ENCODE results near the gene HBS1L.

The HBS1L gene

DNA sequence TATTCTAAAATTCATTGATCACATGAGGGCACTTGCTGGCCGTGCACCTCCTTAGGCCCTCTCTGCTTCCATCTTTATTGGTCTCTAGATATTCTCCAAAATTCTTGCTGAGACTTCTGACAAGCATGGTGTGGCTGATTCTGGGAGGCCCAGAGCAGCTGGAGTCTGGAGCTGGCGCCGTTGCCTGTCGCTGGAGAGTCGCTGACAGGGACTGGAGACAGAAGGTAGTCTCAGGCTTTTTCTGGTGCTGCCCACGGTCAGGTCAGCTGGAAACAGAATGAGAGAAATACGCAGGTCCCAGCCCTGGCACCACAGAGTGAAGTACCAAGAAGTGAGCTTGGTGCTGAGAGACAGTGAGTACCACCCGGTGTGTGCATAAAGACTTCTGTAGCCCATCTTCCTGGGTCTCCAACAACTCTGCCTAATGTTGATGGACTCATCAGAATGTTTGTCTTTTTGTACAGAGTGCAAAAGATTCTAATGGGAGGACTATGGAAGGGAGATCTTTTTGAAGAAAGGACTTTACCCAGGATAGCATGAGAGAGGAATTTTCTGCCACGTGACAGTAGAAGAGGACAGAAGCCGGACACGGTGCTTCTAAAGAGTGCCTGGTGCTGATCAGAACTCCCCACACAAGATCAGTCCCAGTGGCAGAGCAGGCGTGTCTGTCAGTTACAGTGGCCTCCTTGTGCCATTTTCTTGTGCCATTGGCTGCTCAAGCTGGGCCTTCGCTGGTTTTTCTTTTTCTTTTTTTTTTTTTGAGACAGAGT, 102.9 kb downstream of the HBS1L start:
- no peak for DNase-seq
- no peak for TF ChIP-seq POLR2A (IDR thresholded peaks at IDR 0.05; ENCODE audit: low read length)
- TF ChIP-seq GATA1 (IDR thresholded peaks at IDR 0.05; ENCODE audit: low read depth, low read length), result no peak

GRCh38 chr6:134950482-134950881, 104.1 kb downstream of the HBS1L start:
- no peak for TF ChIP-seq GATA1 (IDR thresholded peaks at IDR 0.05; ENCODE audit: low read depth, low read length)
- no peak for TF ChIP-seq POLR2A (IDR thresholded peaks at IDR 0.05; ENCODE audit: low read length)
- DNase-seq, result no peak

GRCh38 chr6:134949927-134950326, 104.7 kb downstream of the HBS1L start, which contains the start of gene ALDH8A1:
TSS of gene ALDH8A1 (minus strand) at chr6:134950101. CDS start at chr6:134950053, 48 bp downstream.
- no peak for TF ChIP-seq POLR2A (IDR thresholded peaks at IDR 0.05; ENCODE audit: low read length)

GRCh38 chr6:134948691-134949090, 105.9 kb downstream of the HBS1L start:
- no peak for DNase-seq
- TF ChIP-seq GATA1 (IDR thresholded peaks at IDR 0.05; ENCODE audit: low read depth, low read length) (no peak), POLR2A (IDR thresholded peaks at IDR 0.05; ENCODE audit: low read length) (no peak)

More at GRCh38 chr6:134949927-134950326, 104.7 kb downstream of the HBS1L start, which contains the start of gene ALDH8A1:
- no peak for DNase-seq

- no peak for TF ChIP-seq GATA1 (IDR thresholded peaks at IDR 0.05; ENCODE audit: low read depth, low read length)
- TF ChIP-seq POLR2A (IDR thresholded peaks at IDR 0.05; ENCODE audit: low read length), result no peak
These were observed 106.5 kb downstream of the HBS1L start for GRCh38 chr6:134948142-134948541.

DNA sequence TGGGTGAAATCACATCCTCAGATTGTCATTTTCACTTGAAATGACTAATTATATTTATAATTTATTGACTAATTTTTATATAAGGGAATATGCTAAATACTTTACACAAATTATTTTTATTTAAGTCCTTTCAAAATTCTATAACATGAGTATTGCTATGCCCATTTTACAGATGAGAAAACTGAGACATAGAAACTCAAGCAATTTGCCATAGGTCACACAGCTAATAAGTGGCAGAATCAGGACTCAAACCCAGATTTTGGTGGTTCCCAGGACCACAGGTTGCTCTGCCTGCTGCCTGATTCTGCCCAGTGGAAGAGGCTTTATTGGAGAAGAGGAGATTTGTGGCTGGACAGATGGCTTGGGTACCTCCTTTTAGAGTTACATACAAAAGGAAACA, 109.6 kb downstream of the HBS1L start:
- TF ChIP-seq POLR2A (IDR thresholded peaks at IDR 0.05; ENCODE audit: low read length) (no peak), GATA1 (IDR thresholded peaks at IDR 0.05; ENCODE audit: low read depth, low read length) (no peak)
- no peak for DNase-seq

More at GRCh38 chr6:134948142-134948541, 106.5 kb downstream of the HBS1L start:
- DNase-seq, result no peak

DNA sequence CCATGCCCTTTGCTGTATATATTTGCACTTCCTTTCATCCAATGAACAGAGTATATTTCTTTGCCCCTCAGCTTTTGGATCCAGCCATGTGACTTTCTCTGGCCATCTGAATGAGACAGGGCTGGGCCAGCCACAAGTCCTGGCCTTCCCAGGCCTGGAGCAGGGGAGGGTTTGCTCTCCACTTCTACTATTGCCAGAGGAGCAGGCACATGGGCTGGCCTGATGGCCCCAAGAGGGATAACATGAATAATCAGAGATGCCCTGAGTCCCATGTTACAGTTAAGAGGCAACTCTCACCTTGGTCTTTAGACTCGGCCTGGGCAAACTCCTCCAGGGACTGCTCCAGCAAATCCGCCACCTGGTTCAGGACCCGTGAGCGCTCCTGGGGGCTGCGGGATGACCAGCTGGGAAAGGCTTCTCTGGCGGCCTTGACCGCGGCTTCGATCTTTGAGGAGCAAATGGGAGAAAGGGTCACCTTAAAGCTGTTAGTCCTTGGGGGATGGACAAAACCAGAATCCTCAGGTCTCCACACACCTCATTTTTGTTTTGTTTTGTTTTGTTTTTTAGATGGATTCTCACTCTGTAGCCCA, 111.0 kb downstream of the HBS1L start:
- no peak for TF ChIP-seq GATA1 (IDR thresholded peaks at IDR 0.05; ENCODE audit: low read depth, low read length)
- TF ChIP-seq POLR2A (IDR thresholded peaks at IDR 0.05; ENCODE audit: low read length), result no peak
- no peak for DNase-seq

DNA sequence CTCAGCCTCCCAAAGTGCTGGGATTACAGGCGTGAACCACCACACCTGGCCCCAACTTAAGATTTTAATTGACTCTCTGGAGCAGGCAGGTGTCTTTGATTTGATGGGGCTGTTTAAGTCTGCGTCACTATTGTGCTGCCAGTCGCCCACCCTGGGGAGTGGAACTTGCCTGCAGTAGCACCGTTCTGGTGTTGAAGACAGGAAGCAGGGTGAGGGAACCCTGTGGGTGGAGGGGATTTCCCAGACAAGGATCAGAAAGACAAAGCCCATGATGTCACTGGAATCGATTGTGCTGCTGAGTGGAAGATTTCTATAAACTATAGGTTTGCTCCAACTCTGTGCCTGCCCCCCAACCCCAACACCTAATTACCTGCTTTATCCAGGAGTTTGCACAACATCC, 115.7 kb downstream of the HBS1L start:
- DNase-seq, result no peak
- TF ChIP-seq GATA1 (IDR thresholded peaks at IDR 0.05; ENCODE audit: low read depth, low read length) (no peak), POLR2A (IDR thresholded peaks at IDR 0.05; ENCODE audit: low read length) (no peak)

DNA sequence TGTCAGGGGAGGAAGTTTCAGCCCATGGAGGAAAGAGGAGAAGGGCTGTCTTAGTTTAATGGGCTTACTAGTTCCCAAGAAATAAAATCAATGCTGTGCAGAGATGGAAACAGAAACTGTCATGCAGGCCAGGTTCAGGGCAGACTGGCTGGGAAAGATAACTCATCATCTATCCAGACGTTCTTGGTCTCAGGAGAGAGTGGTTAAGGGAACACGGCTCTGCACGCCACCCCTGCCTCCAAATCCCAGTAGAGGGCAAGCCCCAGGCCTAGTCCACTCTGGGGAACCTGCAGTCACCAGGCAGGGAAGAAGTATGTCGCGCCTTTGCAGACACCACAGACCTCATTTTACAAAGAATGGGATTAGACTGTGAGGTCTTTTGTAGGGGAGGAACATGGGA, 117.2 kb downstream of the HBS1L start:
- no peak for DNase-seq

DNA sequence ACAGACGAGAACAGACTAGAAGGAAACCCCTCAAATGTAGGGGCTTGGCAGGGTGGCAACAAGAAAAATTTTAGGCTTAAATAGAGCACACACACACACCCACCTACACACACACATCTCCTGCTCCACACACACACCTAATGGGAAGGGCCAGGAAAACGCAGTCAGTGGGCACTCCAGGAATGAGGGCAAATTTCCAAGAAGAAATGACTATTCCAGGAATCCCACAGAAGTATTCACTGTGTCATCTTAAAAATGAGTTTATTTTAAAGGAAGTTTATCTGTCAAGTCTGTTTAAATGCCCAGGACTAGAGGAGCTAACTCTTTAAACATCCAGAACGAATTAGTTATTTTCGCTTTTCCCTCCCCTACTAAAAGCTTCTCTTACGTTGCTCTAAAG, 117.7 kb downstream of the HBS1L start:
- no peak for TF ChIP-seq GATA1 (IDR thresholded peaks at IDR 0.05; ENCODE audit: low read depth, low read length)
- no peak for TF ChIP-seq POLR2A (IDR thresholded peaks at IDR 0.05; ENCODE audit: low read length)
- no peak for DNase-seq

More for the DNA sequence above, 117.2 kb downstream of the HBS1L start:
- TF ChIP-seq POLR2A (IDR thresholded peaks at IDR 0.05; ENCODE audit: low read length) (no peak), GATA1 (IDR thresholded peaks at IDR 0.05; ENCODE audit: low read depth, low read length) (no peak)

DNA sequence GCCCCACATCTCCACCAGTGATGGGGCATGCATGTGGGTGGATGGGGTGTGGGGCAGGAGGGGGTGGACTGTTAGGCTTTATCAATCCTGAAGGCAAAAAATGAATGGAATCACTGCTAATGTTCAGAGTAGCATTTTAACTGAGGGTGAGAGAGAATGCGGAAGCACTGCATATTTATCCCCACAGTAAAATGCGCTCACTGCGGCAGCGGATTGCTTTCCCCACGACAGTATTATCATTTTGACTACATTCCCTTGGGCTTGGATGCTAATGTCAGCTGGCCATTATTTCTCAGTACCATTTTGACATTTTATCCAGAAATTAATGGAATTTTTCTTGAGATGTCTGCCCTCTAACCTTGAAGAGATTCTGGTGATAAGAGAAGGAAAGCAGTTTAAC, 118.1 kb downstream of the HBS1L start:
- no peak for TF ChIP-seq POLR2A (IDR thresholded peaks at IDR 0.05; ENCODE audit: low read length)
- TF ChIP-seq GATA1 (IDR thresholded peaks at IDR 0.05; ENCODE audit: low read depth, low read length), result no peak
- DNase-seq, result no peak

DNA sequence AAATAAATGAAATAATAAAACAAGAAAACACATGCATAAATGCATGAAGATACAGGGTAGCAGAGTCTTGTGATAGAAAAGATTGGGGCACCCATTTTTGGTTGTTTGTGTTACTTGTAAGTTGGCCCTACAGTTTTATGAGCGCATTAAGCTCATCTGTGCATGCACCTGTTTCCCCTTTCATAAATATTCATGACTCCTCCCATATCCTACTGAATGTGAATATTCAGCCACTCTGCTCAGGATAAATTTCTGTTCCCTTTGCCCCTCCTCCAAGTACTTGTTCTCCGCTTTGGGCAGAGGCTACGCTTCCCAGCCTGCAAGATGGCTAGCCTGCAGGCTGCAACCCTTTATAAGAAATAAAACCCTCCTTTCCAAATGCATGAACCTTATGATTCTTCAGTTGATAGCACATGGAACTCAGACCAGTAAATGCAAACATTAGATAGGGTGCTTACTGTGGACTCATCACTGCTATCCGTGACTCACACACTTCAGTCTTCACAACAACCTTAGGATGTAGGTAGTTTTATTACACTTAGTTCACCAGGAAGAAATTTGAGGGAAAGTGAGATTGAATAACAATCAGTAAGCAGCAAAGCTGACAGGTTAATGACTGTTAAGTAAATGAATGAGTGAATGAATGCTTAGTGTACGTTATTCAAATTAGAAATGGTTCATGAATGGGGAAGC, 119.7 kb downstream of the HBS1L start:
- TF ChIP-seq POLR2A (IDR thresholded peaks at IDR 0.05; ENCODE audit: low read length) (no peak), GATA1 (IDR thresholded peaks at IDR 0.05; ENCODE audit: low read depth, low read length) (no peak)
- no peak for DNase-seq

GRCh38 chr6:134932535-134933470, 121.8 kb downstream of the HBS1L start:
- no peak for DNase-seq
- no peak for TF ChIP-seq POLR2A (IDR thresholded peaks at IDR 0.05; ENCODE audit: low read length)
- no peak for TF ChIP-seq GATA1 (IDR thresholded peaks at IDR 0.05; ENCODE audit: low read depth, low read length)
